IPS DF 6.9 (cell line): ENCODE data around the gene ZNF680.
"Not testable (repeated sequence)": the region's sequence is repeated elsewhere in the genome, so short reads cannot be mapped to it uniquely, and the experiment has no call there.

Source experiments
- DNase-seq: peaks from one replicate; pipeline ENCODE4 v3.0.0-alpha.2; 2013; ENCODE audit warnings: low read depth, low spot score
- H3K27ac ChIP-seq: one replicate; pipeline ENCODE4 v1.5.1; 2013; ENCODE audit warnings: low read length, control low read depth
- H3K27me3 ChIP-seq: 2 replicates; pipeline ENCODE4 v1.6.1; 2013; ENCODE audit warnings: mild to moderate bottlenecking, low read length; ENCODE audit not compliant: control insufficient read depth, insufficient read depth
- H3K36me3 ChIP-seq: 2 replicates; pipeline ENCODE4 v1.6.1; 2013; ENCODE audit warnings: low read length; ENCODE audit not compliant: control insufficient read depth, insufficient read depth
- H3K4me1 ChIP-seq: 2 replicates; pipeline ENCODE4 v1.6.1; 2013; ENCODE audit warnings: low read length; ENCODE audit not compliant: control insufficient read depth, insufficient read depth
- H3K4me3 ChIP-seq: 2 replicates; pipeline ENCODE4 v1.5.1; 2013; ENCODE audit warnings: mild to moderate bottlenecking, low read length
- H3K9me3 ChIP-seq: 2 replicates; pipeline ENCODE4 v1.6.1; 2013; ENCODE audit warnings: low read length, inconsistent platforms; ENCODE audit not compliant: control insufficient read depth, insufficient read depth
- WGBS: extraction: QIAGEN DNeasy Blood & Tissue Kit; methylation state at CpG from one replicate; pipeline ENCODE4 v1.1.7; 2013; ENCODE audit warnings: mixed read lengths, missing lambda C conversion rate; ENCODE audit not compliant: insufficient read length, insufficient coverage; 5-methylcytosine and 5-hydroxymethylcytosine counted together

ZNF680 gene

GRCh38 chr7:64557601-64558322, 5.1 kb downstream of the ZNF680 start:
- Histone ChIP-seq H3K4me1 (no peaks in the 10 kb centered on the region), H3K27ac (no peak overlapping the region), H3K36me3 (no peaks in the 10 kb centered on the region), H3K27me3 (no peaks in the 10 kb centered on the region), H3K4me3 (no peak overlapping the region), H3K9me3 (no peaks in the 10 kb centered on the region)
- WGBS = 100% methylated on average over 2 of the region's 8 CpGs
- DNase-seq = no peak

GRCh38 chr7:64555046-64555445, 7.8 kb downstream of the ZNF680 start:
- DNase-seq = no peak
- Histone ChIP-seq H3K36me3 (no peaks in the 10 kb centered on the region), H3K4me3 (no peak overlapping the region), H3K9me3 (no peaks in the 10 kb centered on the region), H3K27ac (no peak overlapping the region), H3K4me1 (no peaks in the 10 kb centered on the region), H3K27me3 (no peaks in the 10 kb centered on the region)

DNA sequence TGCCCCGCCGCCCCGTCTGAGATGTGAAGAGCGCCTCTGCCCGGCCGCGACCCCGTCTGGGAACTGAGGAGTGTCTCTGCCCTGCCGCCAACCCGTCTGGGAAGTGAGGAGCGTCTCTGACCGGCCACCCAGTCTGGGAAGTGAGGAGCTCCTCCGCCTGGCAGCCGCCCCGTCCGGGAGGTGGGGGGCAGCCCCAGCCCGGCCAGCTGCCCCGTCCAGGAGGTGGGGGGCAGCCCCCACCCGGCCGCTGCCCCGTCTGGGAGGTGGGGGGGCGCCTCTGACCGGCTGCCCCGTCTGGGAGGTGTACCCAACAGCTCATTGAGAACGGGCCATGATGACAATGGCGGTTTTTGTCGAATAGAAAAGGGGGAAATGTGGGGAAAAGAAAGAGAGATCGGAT, 8.7 kb downstream of the ZNF680 start:
- not testable (repeated sequence) for DNase-seq

GRCh38 chr7:64551375-64552142, 11.3 kb downstream of the ZNF680 start:
- H3K4me3 ChIP-seq = no peak overlapping the region
- no peak overlapping the region for H3K27ac ChIP-seq
- no peak for DNase-seq
- H3K4me1 ChIP-seq = no peaks in the 10 kb centered on the region
- no peaks in the 10 kb centered on the region for H3K36me3 ChIP-seq
- H3K9me3 ChIP-seq = no peaks in the 10 kb centered on the region
- H3K27me3 ChIP-seq = no peaks in the 10 kb centered on the region
- WGBS = no CpG with 5 or more reads among the region's 6 CpGs

More for the DNA sequence above, 8.7 kb downstream of the ZNF680 start:
- H3K36me3 ChIP-seq, H3K9me3 ChIP-seq, H3K27ac ChIP-seq, H3K4me3 ChIP-seq, H3K27me3 ChIP-seq, H3K4me1 ChIP-seq: not testable (repeated sequence)
- no CpG with 5 or more reads among the region's 28 CpGs for WGBS

DNA sequence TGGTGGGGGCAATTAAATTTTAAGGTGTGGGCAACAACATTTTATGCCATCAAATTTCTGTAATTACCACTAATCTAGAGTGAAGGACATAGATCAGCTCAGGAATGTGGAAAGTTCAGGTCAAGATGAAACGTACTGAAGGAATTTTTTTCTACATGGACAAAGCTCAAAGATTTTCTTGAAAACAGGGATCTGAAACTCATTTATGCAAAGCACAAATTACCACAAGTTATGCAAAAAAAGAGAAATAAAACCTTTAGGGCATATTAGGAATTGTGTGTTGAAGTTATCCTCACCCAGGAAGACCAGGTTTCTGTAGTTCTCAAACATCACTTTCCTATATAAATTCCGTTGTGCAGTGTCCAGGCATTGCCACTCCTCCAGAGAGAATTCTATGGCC, 18.9 kb downstream of the ZNF680 start:
- no peak for DNase-seq
- Histone ChIP-seq H3K9me3 (no peaks in the 10 kb centered on the region), H3K27me3 (no peaks in the 10 kb centered on the region; the same call in 1 of the 2 replicates), H3K4me3 (no peak overlapping the region), H3K4me1 (no peaks in the 10 kb centered on the region), H3K36me3 (no peaks in the 10 kb centered on the region; the same call in 1 of the 2 replicates), H3K27ac (no peak overlapping the region)
- WGBS = no CpG with 5 or more reads among the region's 2 CpGs

- no CpG with 5 or more reads among the region's 5 CpGs for WGBS
- DNase-seq = no peak
- Histone ChIP-seq H3K4me1 (no peaks in the 10 kb centered on the region), H3K4me3 (no peak overlapping the region), H3K27ac (no peak overlapping the region), H3K9me3 (no peaks in the 10 kb centered on the region), H3K27me3 (no peaks in the 10 kb centered on the region; the same call in 1 of the 2 replicates), H3K36me3 (no peaks in the 10 kb centered on the region; the same call in 1 of the 2 replicates)
Measured at GRCh38 chr7:64541438-64542359, 21.2 kb downstream of the ZNF680 start.

- Histone ChIP-seq H3K4me3 (no peak overlapping the region), H3K9me3 (no peaks in the 10 kb centered on the region), H3K27me3 (no peaks in the 10 kb centered on the region), H3K36me3 (no peaks in the 10 kb centered on the region), H3K27ac (no peak overlapping the region), H3K4me1 (no peaks in the 10 kb centered on the region)
- no CpG with 5 or more reads among the region's 3 CpGs for WGBS
- DNase-seq = no peak
Measured at GRCh38 chr7:64533756-64534155, 29.1 kb downstream of the ZNF680 start.

- DNase-seq = no peak
- H3K4me3 ChIP-seq = no peak overlapping the region
- H3K4me1 ChIP-seq = no peaks in the 10 kb centered on the region
- H3K27me3 ChIP-seq = no peaks in the 10 kb centered on the region
- no CpG with 5 or more reads among the region's 3 CpGs for WGBS
- 0 out of 2 replicates have a peak, but pooled peaks cover 2% of the 10 kb centered on the region for H3K9me3 ChIP-seq
- no peaks in the 10 kb centered on the region for H3K36me3 ChIP-seq
- no peak overlapping the region for H3K27ac ChIP-seq
Measured at GRCh38 chr7:64528770-64529169, 34.1 kb downstream of the ZNF680 start.

DNA sequence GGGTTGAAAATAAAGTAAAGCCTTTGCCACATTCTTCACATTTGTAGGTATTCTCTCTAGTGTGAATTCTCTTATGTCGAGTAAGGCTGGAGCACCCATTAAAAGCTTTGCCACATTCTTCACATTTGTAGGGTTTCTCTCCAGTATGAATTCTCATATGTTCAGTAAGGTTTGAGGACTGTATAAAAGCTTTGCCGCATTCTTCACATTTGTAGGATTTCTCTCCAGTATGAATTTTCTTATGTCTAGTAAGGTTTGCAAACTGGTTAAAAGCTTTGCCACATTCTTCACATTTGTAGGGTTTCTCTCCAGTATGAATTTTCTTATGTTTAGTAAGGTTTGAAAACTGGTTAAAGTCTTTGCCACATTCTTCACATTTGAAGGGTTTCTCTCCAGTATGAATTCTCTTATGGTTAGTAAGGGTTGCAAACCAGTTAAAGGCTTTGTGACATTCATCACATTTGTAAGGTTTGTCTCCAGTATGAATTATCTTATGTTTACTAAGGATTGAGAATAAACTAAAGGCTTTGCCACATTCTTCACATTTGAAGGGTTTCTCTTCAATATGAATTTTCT, 41.4 kb downstream of the ZNF680 start:
- Histone ChIP-seq H3K27ac (no peak overlapping the region), H3K4me1 (no peaks in the 10 kb centered on the region), H3K27me3 (no peaks in the 10 kb centered on the region), H3K36me3 (no peaks in the 10 kb centered on the region), H3K9me3 (no peaks in the 10 kb centered on the region; the same call in 1 of the 2 replicates), H3K4me3 (no peak overlapping the region)
- no CpG with 5 or more reads among the region's 2 CpGs for WGBS
- no peak for DNase-seq

DNA sequence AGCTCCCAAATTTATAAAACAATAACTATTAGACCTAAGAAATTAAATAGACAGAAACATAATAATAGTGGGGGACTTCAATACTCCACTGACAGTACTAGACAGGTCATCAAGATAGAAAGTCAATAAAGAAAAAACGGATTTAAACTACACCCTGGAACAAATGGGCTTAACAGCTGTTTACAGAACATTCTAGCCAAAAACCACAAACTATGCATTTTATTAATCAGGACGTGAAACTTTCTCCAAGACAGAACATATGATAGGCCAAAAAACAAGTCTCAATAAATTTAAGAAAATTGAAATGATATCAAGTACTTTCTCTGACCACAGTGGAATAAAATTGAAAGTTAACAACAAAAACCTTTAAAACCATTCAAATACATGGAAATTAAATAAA, 46.4 kb downstream of the ZNF680 start:
- Histone ChIP-seq H3K27me3 (no peaks in the 10 kb centered on the region), H3K4me3 (no peak overlapping the region), H3K36me3 (no peaks in the 10 kb centered on the region), H3K27ac (no peak overlapping the region), H3K9me3 (no peaks in the 10 kb centered on the region), H3K4me1 (no peaks in the 10 kb centered on the region)
- no CpG with 5 or more reads among the region's 2 CpGs for WGBS
- DNase-seq = no peak
